Fibroblast of the conjunctiva (primary cell): ENCODE measurements around the gene PRKAA2.

Experiments used
- DNase-seq: peaks from one replicate; pipeline ENCODE4 v3.0.0-alpha.2; 2010; ENCODE audit warnings: low read depth

Gene PRKAA2

GRCh38 chr1:56654126-56654923 lies 9.2 kb downstream of the PRKAA2 start:
- DNase-seq: no peak

GRCh38 chr1:56655991-56656613 lies 11.0 kb downstream of the PRKAA2 start:
- no peak for DNase-seq

- no peak for DNase-seq
These were observed 13.1 kb downstream of the PRKAA2 start for GRCh38 chr1:56658254-56658653.

GRCh38 chr1:56660293-56660692 lies 15.2 kb downstream of the PRKAA2 start:
- no peak for DNase-seq

- no peak for DNase-seq
These were observed 18.7 kb downstream of the PRKAA2 start for GRCh38 chr1:56663846-56664245.

GRCh38 chr1:56665384-56665783 lies 20.3 kb downstream of the PRKAA2 start:
- no peak for DNase-seq

GRCh38 chr1:56666112-56666608 lies 21.0 kb downstream of the PRKAA2 start:
- no peak for DNase-seq

GRCh38 chr1:56670350-56670749 lies 25.2 kb downstream of the PRKAA2 start:
- no peak for DNase-seq

GRCh38 chr1:56671085-56671484 lies 26.0 kb downstream of the PRKAA2 start:
- DNase-seq: no peak

GRCh38 chr1:56671542-56671941 lies 26.4 kb downstream of the PRKAA2 start:
- no peak for DNase-seq

- DNase-seq: no peak
These were observed 27.5 kb downstream of the PRKAA2 start for GRCh38 chr1:56672579-56672978.

GRCh38 chr1:56675763-56676162 lies 30.6 kb downstream of the PRKAA2 start:
- no peak for DNase-seq

GRCh38 chr1:56676571-56677035 lies 31.5 kb downstream of the PRKAA2 start:
- DNase-seq: peak; percentile 21

GRCh38 chr1:56683569-56683968 lies 38.5 kb downstream of the PRKAA2 start:
- DNase-seq: no peak

- DNase-seq: peak; percentile 5
These were observed 41.1 kb downstream of the PRKAA2 start for GRCh38 chr1:56686169-56686568.

- no peak for DNase-seq
These were observed 43.5 kb downstream of the PRKAA2 start for GRCh38 chr1:56688522-56689026.

- DNase-seq: no peak
These were observed 51.5 kb downstream of the PRKAA2 start for GRCh38 chr1:56696663-56697062.

- no peak for DNase-seq
These were observed 58.6 kb downstream of the PRKAA2 start for GRCh38 chr1:56703747-56704146.

- no peak for DNase-seq
These were observed 62.3 kb downstream of the PRKAA2 start for GRCh38 chr1:56707379-56707778.

- peak; percentile 50 for DNase-seq
These were observed 64.3 kb downstream of the PRKAA2 start for GRCh38 chr1:56709269-56709880.

- DNase-seq: no peak
These were observed 64.9 kb downstream of the PRKAA2 start for GRCh38 chr1:56709995-56710394.

- peak; percentile 13 for DNase-seq
These were observed 65.5 kb downstream of the PRKAA2 start for GRCh38 chr1:56710646-56711045.

GRCh38 chr1:56712150-56712549 lies 67.0 kb downstream of the PRKAA2 start:
- no peak for DNase-seq
